CD4-positive, CD25-positive, alpha-beta regulatory T cell (primary cell): ENCODE data around the gene AGMO. TPM values are rescaled to one million over a fixed set of nuclear protein-coding genes. Genes with fewer than 3 reads are reported as not detected.

ENCODE experiments used
- ATAC-seq, 2 donors: fragments of 150-1000 bp; cut with Tn5 transposase; one replicate each; pipeline ENCODE4 v1.10.0; 2021; ENCODE audit warnings: low read depth in 2 of 2, moderate number of reproducible peaks in 2 of 2, moderate library complexity in 1 of 2
- DNase-seq, 3 donors: peaks; one replicate each; pipeline versions ENCODE4 v3.0.0 to v3.0.0-alpha.2; 2012 to 2022; ENCODE audit warnings: mixed read lengths in 1 of 3
- H3K27ac ChIP-seq: one replicate; pipeline ENCODE4 v1.7.0; 2013; ENCODE audit warnings: mild to moderate bottlenecking, low read length; ENCODE audit not compliant: insufficient read depth, poor library complexity, severe bottlenecking
- H3K27me3 ChIP-seq: one replicate; pipeline ENCODE4 v1.7.0; 2013; ENCODE audit warnings: low read length; ENCODE audit not compliant: control insufficient read depth, insufficient read depth
- H3K36me3 ChIP-seq: one replicate; pipeline ENCODE4 v1.7.0; 2013; ENCODE audit warnings: mild to moderate bottlenecking, low read length, moderate library complexity; ENCODE audit not compliant: control insufficient read depth, insufficient read depth
- H3K4me1 ChIP-seq: 2 replicates; pipeline ENCODE4 v1.7.0; 2013; ENCODE audit warnings: mild to moderate bottlenecking, low read length; ENCODE audit not compliant: insufficient read depth, control insufficient read depth, poor library complexity, severe bottlenecking
- H3K4me3 ChIP-seq: one replicate; pipeline ENCODE4 v1.7.0; 2013; ENCODE audit warnings: low read depth, mild to moderate bottlenecking, low read length, moderate library complexity
- H3K9me3 ChIP-seq, 2 experiments: 1 replicate in 1 of 2; 2 replicates in 1 of 2; pipeline ENCODE4 v1.7.0; 2013; ENCODE audit warnings: low read length in 2 of 2, mild to moderate bottlenecking in 1 of 2, moderate library complexity in 1 of 2; ENCODE audit not compliant: control insufficient read depth in 2 of 2
- H3K27ac Mint-ChIP-seq, 3 donors: one replicate each; pipeline ENCODE4 v1.8.0; 2020 to 2022; ENCODE audit warnings: mild to moderate bottlenecking in 3 of 3, mixed read lengths in 3 of 3, moderate library complexity in 2 of 3
- H3K27me3 Mint-ChIP-seq: one replicate; pipeline ENCODE4 v1.8.0; 2022; ENCODE audit warnings: mild to moderate bottlenecking, mixed read lengths
- H3K36me3 Mint-ChIP-seq: one replicate; pipeline ENCODE4 v1.8.0; 2020; ENCODE audit warnings: mixed read lengths
- H3K4me1 Mint-ChIP-seq, 4 donors: one replicate each; pipeline ENCODE4 v1.8.0; 2020 to 2022; ENCODE audit warnings: mixed read lengths in 4 of 4, mild to moderate bottlenecking in 1 of 4
- H3K4me3 Mint-ChIP-seq, 4 donors: one replicate each; pipeline ENCODE4 v1.8.0; 2020 to 2022; ENCODE audit warnings: mild to moderate bottlenecking in 4 of 4, mixed read lengths in 4 of 4, moderate library complexity in 3 of 4
- H3K9me3 Mint-ChIP-seq, 7 donors: one replicate each; pipeline ENCODE4 v1.8.0; 2020 to 2022; ENCODE audit warnings: mixed read lengths in 7 of 7, mild to moderate bottlenecking in 3 of 7, moderate library complexity in 2 of 7
- polyA plus RNA-seq, 4 donors: library from polyadenylated mRNA; unstranded; fragments of 300-500 nt; fragmentation: Illumina TruSeq; gene quantifications; one replicate each; pipeline ENCODE4 v1.2.3, GENCODE V29; 2021
- total RNA-seq: library from RNA; stranded (reverse); gene quantifications from one replicate; pipeline ENCODE4 v1.2.3, GENCODE V29; 2022

The AGMO gene
- total and polyA plus RNA-seq, 5 donors from 2014 or later: not detected

DNA sequence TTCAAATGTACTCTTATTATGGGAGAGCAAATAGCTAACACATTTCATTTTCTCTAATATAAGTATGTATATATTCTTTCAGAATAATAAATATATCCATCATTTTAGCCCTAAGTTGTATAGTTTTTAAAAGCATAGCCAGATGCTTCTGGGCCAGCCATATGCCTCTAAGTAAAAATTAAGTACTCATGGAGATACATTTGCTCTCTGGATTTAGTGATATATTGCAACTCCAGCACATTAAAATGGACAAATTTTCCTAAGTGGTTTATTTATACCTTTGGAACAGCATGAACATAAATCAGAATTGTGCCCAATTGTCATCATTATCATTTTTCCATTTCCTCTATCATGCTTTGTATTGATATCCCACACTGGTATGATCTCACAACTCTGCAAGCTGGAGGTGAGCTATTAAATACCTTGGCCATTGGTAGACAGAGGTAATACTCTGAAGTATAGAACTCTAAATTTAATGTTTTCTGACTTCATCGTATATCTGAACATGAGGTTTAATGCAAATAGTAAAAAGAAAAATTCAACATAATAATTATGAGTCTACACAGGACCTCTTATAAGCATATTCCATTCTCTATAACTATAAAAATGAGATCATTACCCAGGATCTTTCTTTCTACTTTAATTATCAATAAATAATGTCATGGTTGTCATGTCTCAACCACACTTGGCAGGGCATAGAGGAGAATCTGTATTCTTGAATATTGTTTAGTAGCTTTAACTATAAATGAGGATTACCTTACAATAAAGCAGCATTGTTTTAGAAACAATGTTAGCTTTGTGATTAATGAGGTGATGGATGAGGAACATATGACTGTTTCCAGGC is 90.8 kb downstream of the AGMO start:
- Histone ChIP-seq H3K27ac (no peak overlapping the region), H3K27me3 (no peaks in the 10 kb centered on the region), H3K36me3 (no peaks in the 10 kb centered on the region), H3K4me1 (no peaks in the 10 kb centered on the region), H3K4me3 (no peak overlapping the region), H3K9me3 (no peaks in the 10 kb centered on the region)
- H3K9me3 Mint-ChIP-seq: peaks cover 2 to 19% (median 11%) of the 10 kb centered on the region in 7 donors
- no peak for ATAC-seq
- H3K4me1 Mint-ChIP-seq: no peaks in the 10 kb centered on the region
- no peaks in the 10 kb centered on the region for H3K27me3 Mint-ChIP-seq
- no peak overlapping the region for H3K27ac Mint-ChIP-seq
- H3K4me3 Mint-ChIP-seq: no peak overlapping the region
- no peaks in the 10 kb centered on the region for H3K36me3 Mint-ChIP-seq
- no peak for DNase-seq

- DNase-seq (no peak), ATAC-seq (no peak)
- Histone ChIP-seq H3K4me1 (no peaks in the 10 kb centered on the region), H3K27me3 (no peaks in the 10 kb centered on the region), H3K36me3 (no peaks in the 10 kb centered on the region), H3K4me3 (no peak overlapping the region), H3K27ac (no peak overlapping the region), H3K9me3 (no peaks in the 10 kb centered on the region)
- H3K27ac Mint-ChIP-seq: no peak overlapping the region
- H3K4me1 Mint-ChIP-seq: no peaks in the 10 kb centered on the region
- H3K4me3 Mint-ChIP-seq: no peak overlapping the region
- H3K27me3 Mint-ChIP-seq: no peaks in the 10 kb centered on the region
- peaks cover 0 to 21% (median 6%) of the 10 kb centered on the region in 7 donors for H3K9me3 Mint-ChIP-seq
- no peaks in the 10 kb centered on the region for H3K36me3 Mint-ChIP-seq
These were observed 97.1 kb downstream of the AGMO start for GRCh38 chr7:15464667-15465121.

DNA sequence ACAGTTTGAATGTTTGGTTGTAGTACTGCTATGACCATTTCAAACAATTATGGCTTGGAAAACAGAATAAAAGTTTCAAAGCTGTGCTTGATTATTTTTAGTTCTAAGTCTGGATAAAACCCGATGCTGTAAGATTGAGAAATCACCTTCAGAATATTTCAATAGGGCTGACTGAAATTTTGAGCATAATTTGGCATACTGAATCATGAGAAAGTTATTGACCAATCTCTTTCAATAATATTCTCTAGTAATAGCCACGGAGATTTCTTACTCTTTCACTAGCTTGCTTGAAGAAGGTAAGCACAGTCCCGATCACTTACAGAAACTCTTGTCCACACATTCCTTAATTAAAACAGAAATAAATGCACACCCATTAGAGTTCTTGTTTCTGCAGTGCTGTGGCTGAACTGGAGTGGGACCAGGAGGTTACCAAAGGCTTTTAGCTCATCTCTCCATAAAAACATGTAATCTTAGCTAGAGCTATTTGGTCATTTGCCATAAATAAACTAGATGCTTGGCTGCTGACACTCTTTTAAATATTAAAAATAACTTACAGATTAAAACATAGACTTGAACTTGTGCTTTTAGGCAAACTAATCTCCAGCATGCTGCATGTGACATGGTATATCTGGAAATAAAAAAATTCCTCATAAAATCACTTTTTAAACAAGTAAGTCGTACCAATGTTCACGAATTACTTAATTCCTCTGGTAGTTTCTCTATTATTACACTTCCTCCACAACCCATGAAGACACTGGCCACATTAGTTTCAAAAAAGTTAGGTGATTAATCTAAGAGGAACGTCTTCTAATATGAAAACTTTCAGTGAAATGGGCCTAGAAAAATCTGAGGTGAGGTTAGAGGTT is 97.8 kb downstream of the AGMO start:
- no peak for DNase-seq
- Histone ChIP-seq H3K9me3 (no peaks in the 10 kb centered on the region), H3K27me3 (no peaks in the 10 kb centered on the region), H3K36me3 (no peaks in the 10 kb centered on the region), H3K4me3 (no peak overlapping the region), H3K27ac (no peak overlapping the region), H3K4me1 (no peaks in the 10 kb centered on the region)
- Mint-ChIP-seq H3K36me3 (no peaks in the 10 kb centered on the region), H3K9me3 (peaks cover 0 to 16% (median 4%) of the 10 kb centered on the region in 7 donors), H3K4me1 (no peaks in the 10 kb centered on the region), H3K4me3 (no peak overlapping the region), H3K27ac (no peak overlapping the region), H3K27me3 (no peaks in the 10 kb centered on the region)
- ATAC-seq: no peak

DNA sequence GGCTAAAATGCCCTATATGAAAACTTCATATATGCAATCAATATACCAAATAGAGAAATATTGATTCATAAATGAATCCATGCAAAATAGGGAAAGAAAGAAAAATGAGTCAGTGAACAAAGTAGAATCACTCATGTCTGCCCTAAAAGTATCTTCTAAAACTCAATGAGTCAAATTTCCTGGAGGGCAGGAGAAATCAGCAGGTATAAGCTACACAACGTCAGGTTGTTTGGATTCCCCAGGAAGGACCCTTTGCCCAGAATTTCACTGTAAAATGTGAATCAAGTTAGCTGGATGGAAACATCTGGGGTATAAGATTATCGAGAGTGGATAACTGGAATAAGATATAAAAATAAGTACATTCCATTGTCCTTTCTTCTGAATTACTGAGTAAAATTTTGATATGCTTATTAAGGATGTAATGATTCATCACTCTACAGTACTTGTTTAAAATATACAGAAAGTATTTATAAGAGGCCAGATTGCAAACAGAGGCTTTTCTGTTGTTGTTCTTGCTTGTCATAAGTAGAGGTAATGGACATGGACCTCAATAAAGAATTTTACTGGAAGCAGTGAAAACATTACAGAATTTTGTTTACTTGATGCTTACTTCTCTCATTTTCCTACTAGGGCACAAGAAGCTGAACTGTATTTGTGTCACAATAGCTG is 99.0 kb downstream of the AGMO start:
- Histone ChIP-seq H3K9me3 (no peaks in the 10 kb centered on the region), H3K4me1 (no peaks in the 10 kb centered on the region), H3K27ac (no peak overlapping the region), H3K4me3 (no peak overlapping the region), H3K36me3 (no peaks in the 10 kb centered on the region), H3K27me3 (no peaks in the 10 kb centered on the region)
- DNase-seq (no peak), ATAC-seq (no peak)
- no peaks in the 10 kb centered on the region for H3K4me1 Mint-ChIP-seq
- no peak overlapping the region for H3K4me3 Mint-ChIP-seq
- H3K36me3 Mint-ChIP-seq: no peaks in the 10 kb centered on the region
- H3K27me3 Mint-ChIP-seq: no peaks in the 10 kb centered on the region
- no peak overlapping the region for H3K27ac Mint-ChIP-seq
- peaks cover 0 to 16% (median 4%) of the 10 kb centered on the region in 7 donors for H3K9me3 Mint-ChIP-seq

GRCh38 chr7:15461576-15461975 is 100.2 kb downstream of the AGMO start:
- H3K27ac Mint-ChIP-seq: no peak overlapping the region
- no peaks in the 10 kb centered on the region for H3K36me3 Mint-ChIP-seq
- no peak for ATAC-seq

GRCh38 chr7:15459018-15459615 is 102.7 kb downstream of the AGMO start:
- Mint-ChIP-seq H3K27me3 (no peaks in the 10 kb centered on the region), H3K36me3 (no peaks in the 10 kb centered on the region), H3K27ac (peak overlapping the region in 1 of 3 donors; percentile 41), H3K4me1 (no peaks in the 10 kb centered on the region), H3K4me3 (no peak overlapping the region), H3K9me3 (peaks cover 1 to 8% (median 4%) of the 10 kb centered on the region in 7 donors)
- Histone ChIP-seq H3K4me3 (no peak overlapping the region), H3K27me3 (no peaks in the 10 kb centered on the region), H3K4me1 (no peaks in the 10 kb centered on the region), H3K27ac (no peak overlapping the region), H3K36me3 (no peaks in the 10 kb centered on the region), H3K9me3 (no peaks in the 10 kb centered on the region)
- DNase-seq (no peak), ATAC-seq (no peak)

More at GRCh38 chr7:15461576-15461975, 100.2 kb downstream of the AGMO start:
- Histone ChIP-seq H3K36me3 (no peaks in the 10 kb centered on the region), H3K27ac (no peak overlapping the region), H3K9me3 (no peaks in the 10 kb centered on the region), H3K4me1 (no peaks in the 10 kb centered on the region), H3K27me3 (no peaks in the 10 kb centered on the region), H3K4me3 (no peak overlapping the region)
- no peaks in the 10 kb centered on the region for H3K4me1 Mint-ChIP-seq
- no peak for DNase-seq
- no peak overlapping the region for H3K4me3 Mint-ChIP-seq
- peaks cover 0 to 16% (median 4%) of the 10 kb centered on the region in 7 donors for H3K9me3 Mint-ChIP-seq
- H3K27me3 Mint-ChIP-seq: no peaks in the 10 kb centered on the region
